ES-I3 (cell line): ENCODE results near the gene PASK.

Experiments used
- H3K36me3 ChIP-seq: 2 replicates; pipeline ENCODE4 v1.6.1; 2013; ENCODE audit warnings: mild to moderate bottlenecking, low read length, control low read depth, moderate library complexity; ENCODE audit not compliant: insufficient read depth
- H3K4me1 ChIP-seq: 2 replicates; pipeline ENCODE4 v1.6.1; 2013; ENCODE audit warnings: mild to moderate bottlenecking, control low read depth, low read length; ENCODE audit not compliant: insufficient read depth
- H3K9ac ChIP-seq: 2 replicates; pipeline ENCODE4 v1.6.1; 2013; ENCODE audit warnings: low read depth, mild to moderate bottlenecking, low read length, moderate library complexity
- H3K9me3 ChIP-seq: 2 replicates; pipeline ENCODE4 v1.6.1; 2013; ENCODE audit warnings: mild to moderate bottlenecking, low read length, moderate library complexity; ENCODE audit not compliant: control insufficient read depth, insufficient read depth

The PASK gene

DNA sequence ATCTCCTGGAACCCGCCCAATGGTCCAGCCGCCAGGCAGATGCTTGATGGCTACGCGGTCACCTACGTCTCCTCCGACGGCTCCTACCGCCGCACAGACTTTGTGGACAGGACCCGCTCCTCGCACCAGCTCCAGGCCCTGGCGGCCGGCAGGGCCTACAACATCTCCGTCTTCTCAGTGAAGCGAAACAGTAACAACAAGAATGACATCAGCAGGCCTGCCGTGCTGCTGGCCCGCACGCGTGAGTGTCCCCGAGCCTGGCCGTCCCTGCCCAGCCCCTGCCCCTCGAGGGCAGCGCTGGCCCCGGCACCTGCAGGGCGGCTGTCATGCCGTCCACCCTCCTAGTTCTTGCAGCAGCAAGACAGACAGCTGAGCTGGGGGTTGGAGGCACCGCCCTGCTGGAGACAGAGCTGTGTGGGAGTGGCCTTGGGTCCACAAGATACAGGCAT is 83.9 kb downstream of the PASK start:
- Histone ChIP-seq H3K9ac (no peak overlapping the region), H3K9me3 (no peaks in the 10 kb centered on the region), H3K36me3 (no peaks in the 10 kb centered on the region), H3K4me1 (no peaks in the 10 kb centered on the region; the same call in 1 of the 2 replicates)

DNA sequence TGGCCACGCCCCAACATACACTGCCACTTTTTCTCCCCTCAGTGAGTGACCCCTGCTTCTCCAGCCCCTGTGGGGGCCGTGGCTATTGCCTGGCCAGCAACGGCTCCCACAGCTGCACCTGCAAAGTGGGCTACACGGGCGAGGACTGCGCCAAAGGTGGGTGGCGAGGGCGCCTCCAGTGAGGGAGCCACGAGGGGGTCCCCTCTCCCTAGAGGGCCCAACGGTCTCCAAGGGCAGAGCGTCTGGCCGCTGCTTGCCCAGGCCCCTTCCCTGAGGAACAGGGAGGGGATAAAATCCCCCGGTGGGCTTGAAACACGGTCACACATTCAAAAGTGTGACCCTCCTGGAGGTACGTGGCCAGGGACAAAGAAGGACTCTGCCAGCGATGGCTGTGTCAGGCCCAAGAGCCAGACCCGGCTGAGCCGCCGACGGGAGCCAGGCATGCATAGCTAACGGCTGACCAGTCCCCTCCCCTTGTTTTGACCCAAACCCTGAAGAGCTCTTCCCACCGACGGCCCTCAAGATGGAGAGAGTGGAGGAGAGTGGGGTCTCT is 84.4 kb downstream of the PASK start:
- Histone ChIP-seq H3K36me3 (no peaks in the 10 kb centered on the region), H3K9ac (no peak overlapping the region), H3K4me1 (no peaks in the 10 kb centered on the region; the same call in 1 of the 2 replicates), H3K9me3 (no peaks in the 10 kb centered on the region)

DNA sequence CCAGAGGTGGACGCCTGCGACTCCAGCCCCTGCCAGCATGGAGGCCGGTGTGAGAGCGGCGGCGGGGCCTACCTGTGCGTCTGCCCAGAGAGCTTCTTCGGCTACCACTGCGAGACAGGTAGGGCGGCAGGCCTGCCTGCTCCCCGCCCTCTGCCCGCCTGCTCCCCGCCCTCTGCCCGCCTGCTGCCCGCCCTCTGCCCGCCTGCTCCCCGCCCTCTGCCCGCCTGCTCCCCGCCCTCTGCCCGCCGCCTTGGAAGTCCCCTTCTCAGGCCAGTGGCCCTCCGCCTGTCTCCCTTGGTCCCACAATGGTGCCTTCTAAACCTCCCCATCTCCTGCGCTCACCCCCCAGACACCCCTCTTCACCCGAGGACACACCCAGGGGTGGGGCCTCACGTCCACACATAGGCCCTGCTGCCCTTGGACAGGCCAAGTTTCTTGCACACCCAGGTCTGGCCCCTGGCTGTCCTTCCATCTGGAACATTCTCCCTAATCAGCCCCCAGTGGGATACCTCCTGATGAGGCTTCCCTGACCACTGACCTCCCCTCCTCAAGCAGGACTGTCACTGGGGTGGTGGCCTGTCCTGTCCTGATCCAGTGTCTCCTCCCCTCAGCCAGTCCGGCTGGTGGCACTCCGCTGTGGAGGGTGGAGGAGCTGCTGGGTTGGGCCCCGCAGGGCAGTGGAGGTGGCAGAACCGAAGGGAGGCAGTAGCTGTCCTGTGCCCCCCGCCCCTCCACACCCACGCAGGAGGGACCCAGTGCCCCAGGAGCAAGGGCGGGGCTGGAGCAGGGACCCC is 85.1 kb downstream of the PASK start:
- Histone ChIP-seq H3K9ac (no peak overlapping the region; the same call in 1 of the 2 replicates), H3K4me1 (no peaks in the 10 kb centered on the region; the same call in 1 of the 2 replicates), H3K9me3 (no peaks in the 10 kb centered on the region), H3K36me3 (no peaks in the 10 kb centered on the region)

DNA sequence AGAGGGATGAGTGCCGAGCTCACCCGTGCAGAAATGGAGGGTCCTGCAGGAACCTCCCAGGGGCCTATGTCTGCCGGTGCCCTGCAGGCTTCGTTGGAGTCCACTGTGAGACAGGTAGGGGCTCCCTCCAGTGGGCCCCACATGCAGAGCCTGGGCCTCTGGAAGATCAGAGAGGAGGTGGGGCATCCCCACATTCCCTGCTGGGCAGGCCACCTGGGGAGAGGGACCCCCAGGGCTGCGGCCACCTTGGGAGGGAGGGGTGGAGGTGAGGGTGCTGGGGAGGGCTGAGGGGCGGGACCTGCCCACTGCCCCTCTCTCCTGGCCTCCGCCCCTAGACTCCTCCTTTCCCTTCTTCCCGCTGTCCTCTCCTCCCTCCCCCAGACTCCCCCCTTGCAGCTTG is 85.7 kb downstream of the PASK start:
- H3K4me1 ChIP-seq: no peaks in the 10 kb centered on the region; the same call in 1 of the 2 replicates
- H3K9ac ChIP-seq: no peak overlapping the region; the same call in 1 of the 2 replicates
- no peaks in the 10 kb centered on the region for H3K36me3 ChIP-seq
- H3K9me3 ChIP-seq: no peaks in the 10 kb centered on the region

DNA sequence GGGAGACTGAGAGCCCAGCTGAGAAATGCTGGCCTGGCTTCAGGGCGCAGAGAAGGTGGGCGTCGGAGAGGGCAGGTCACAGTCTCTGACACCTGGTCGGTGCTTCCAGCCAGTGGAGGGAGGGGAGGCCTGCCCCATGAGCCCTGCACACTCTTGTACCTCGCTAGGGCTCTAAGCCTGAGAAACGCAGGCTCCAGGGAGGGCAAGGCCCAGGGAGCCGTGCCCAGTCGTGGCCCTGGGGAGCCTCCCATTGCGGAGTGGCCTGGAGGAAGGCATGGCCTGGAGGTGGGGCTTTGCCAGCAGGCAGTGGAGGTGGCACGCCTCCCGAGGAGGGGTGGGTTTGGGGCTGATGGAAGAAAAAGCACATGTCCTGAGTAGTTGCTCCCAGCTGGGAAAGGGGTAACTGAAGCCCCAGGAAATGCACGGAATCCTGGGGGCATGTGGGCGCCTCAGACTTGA is 86.2 kb downstream of the PASK start:
- H3K36me3 ChIP-seq: no peaks in the 10 kb centered on the region
- no peak overlapping the region for H3K9ac ChIP-seq
- no peaks in the 10 kb centered on the region for H3K9me3 ChIP-seq
- H3K4me1 ChIP-seq: no peaks in the 10 kb centered on the region; the same call in 1 of the 2 replicates

DNA sequence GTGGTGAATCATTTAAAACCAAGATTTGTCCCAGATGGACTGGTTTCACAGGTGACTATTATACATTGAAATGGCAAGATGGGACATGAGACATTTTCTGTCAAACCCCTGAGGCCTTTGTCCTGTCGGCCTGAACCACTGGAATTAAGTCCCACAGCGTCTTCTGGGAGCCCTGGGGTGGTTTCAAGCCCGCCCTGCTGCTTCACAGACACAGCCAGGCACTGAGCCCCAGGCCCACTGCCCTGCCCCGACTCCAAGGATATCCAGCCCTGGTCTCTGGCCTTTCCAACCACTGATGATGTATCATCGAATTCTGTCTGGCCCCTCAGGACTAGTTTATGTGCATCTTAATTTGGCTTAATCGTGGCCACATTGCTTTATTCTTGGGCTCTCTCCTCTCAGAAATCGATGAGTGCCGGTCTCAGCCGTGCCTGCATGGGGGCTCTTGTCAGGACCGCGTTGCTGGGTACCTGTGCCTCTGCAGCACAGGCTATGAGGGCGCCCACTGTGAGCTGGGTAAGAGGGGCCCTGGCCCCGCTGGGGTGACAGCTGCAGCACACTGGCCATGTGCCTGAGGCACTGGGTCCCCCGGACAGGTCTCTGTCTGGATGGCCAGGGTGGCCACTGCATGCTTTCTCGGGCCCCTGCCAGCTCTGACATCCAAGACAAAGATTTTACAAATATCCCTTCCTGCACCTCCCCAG is 86.7 kb downstream of the PASK start:
- Histone ChIP-seq H3K9me3 (no peaks in the 10 kb centered on the region), H3K9ac (no peak overlapping the region), H3K4me1 (no peaks in the 10 kb centered on the region; the same call in 1 of the 2 replicates), H3K36me3 (no peaks in the 10 kb centered on the region)

DNA sequence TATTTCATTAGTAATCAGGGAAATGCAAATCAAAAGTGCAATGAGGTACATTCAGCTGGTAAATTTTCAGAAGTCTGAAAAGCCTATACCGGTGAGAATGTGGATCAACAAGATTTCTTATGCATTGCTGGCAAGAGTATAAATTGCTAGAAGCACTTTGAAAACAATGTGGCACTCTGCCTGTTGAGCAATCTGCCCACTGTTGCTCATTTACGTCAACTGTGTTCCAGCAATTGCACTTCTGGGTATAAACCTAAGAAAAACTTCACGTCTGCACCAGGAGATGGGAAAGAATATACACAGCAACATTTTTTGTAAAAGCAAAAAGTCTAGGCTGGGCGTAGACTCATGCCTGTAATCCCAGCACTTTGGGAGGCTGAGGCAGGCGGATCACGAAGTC is 88.0 kb downstream of the PASK start:
- Histone ChIP-seq H3K4me1 (no peaks in the 10 kb centered on the region; the same call in 1 of the 2 replicates), H3K9me3 (no peaks in the 10 kb centered on the region), H3K9ac (no peak overlapping the region), H3K36me3 (no peaks in the 10 kb centered on the region)
